HepG2 (cell line): Measurements from ENCODE around the gene ITK. TPM values are rescaled to one million over a fixed set of nuclear protein-coding genes. Genes with fewer than 3 reads are reported as not detected.
A peak's percentile ranks its signal among the peaks of the same experiment; 100 is the strongest.

ENCODE experiments used
- ATF1 ChIP-seq: IDR thresholded peaks from 2 replicates; pipeline ENCODE4 v1.6.1; 2016; ENCODE audit warnings: mild to moderate bottlenecking, control low read depth
- CEBPB ChIP-seq: IDR thresholded peaks from 2 replicates; pipeline ENCODE4 v1.6.1; 2011; ENCODE audit warnings: low read depth, low read length, improper control_type of control experiment, borderline replicate concordance
- DNMT3B ChIP-seq: conservative IDR thresholded peaks from 2 replicates; pipeline ENCODE4 v1.6.1; 2016; ENCODE audit warnings: missing biosample characterization, control low read depth
- JUND ChIP-seq: sonication (generic); formaldehyde crosslinking; IDR thresholded peaks from 2 replicates; pipeline ENCODE4 v1.8.0; 2022; ENCODE audit warnings: mild to moderate bottlenecking, missing genetic modification reagents
- KMT2B ChIP-seq: IDR thresholded peaks from 2 replicates; pipeline ENCODE4 v1.6.1; 2016; ENCODE audit warnings: missing genetic modification reagents, missing compliant biosample characterization
- MAF1 ChIP-seq: sonication (generic); formaldehyde crosslinking; IDR thresholded peaks from 2 replicates; pipeline ENCODE4 v1.5.0; 2020; ENCODE audit warnings: missing genetic modification reagents, borderline replicate concordance
- NPAS2 ChIP-seq: sonication (generic); formaldehyde crosslinking; IDR thresholded peaks from 2 replicates; pipeline ENCODE4 v1.8.0; 2022; ENCODE audit warnings: mild to moderate bottlenecking, missing genetic modification reagents, borderline replicate concordance
- RAD21 ChIP-seq: fragments of 450-650 bp; formaldehyde crosslinking; IDR thresholded peaks from 2 replicates; pipeline ENCODE4 v1.5.0; 2020; ENCODE audit warnings: mild to moderate bottlenecking
- RARG ChIP-seq: sonication (generic); formaldehyde crosslinking; IDR thresholded peaks from 2 replicates; pipeline ENCODE4 v1.4.0; 2020; ENCODE audit warnings: low read depth, mild to moderate bottlenecking, missing genetic modification reagents
- RBFOX2 ChIP-seq: fragments of 200-400 bp; formaldehyde crosslinking; IDR thresholded peaks from 2 replicates; pipeline ENCODE4 v1.6.1; 2017; ENCODE audit warnings: low read depth, mild to moderate bottlenecking, low read length
- REPIN1 ChIP-seq: sonication (generic); formaldehyde crosslinking; IDR thresholded peaks from 2 replicates; pipeline ENCODE4 v1.8.0; 2022; ENCODE audit warnings: missing genetic modification reagents, low read depth, mild to moderate bottlenecking, borderline replicate concordance
- SAP130 ChIP-seq: IDR thresholded peaks from 2 replicates; pipeline ENCODE4 v1.6.1; 2016; ENCODE audit warnings: low read depth
- SPEN ChIP-seq: sonication (generic); formaldehyde crosslinking; IDR thresholded peaks from 2 replicates; pipeline ENCODE4 v1.5.1; 2020; ENCODE audit warnings: low read depth, mild to moderate bottlenecking, missing genetic modification reagents
- SRSF4 ChIP-seq: fragments of 200-400 bp; formaldehyde crosslinking; IDR thresholded peaks from one replicate; pipeline ENCODE4 v1.6.1; 2018; ENCODE audit warnings: mild to moderate bottlenecking, low read depth, low read length, moderate library complexity; ENCODE audit not compliant: poor library complexity, severe bottlenecking
- TARDBP ChIP-seq: sonication (generic); formaldehyde crosslinking; IDR thresholded peaks from 2 replicates; pipeline ENCODE4 v1.8.0; 2022; ENCODE audit warnings: mild to moderate bottlenecking, missing genetic modification reagents
- TERF1 ChIP-seq: sonication (generic); formaldehyde crosslinking; IDR thresholded peaks from 2 replicates; pipeline ENCODE4 v1.8.0; 2022; ENCODE audit warnings: mild to moderate bottlenecking, missing genetic modification reagents, moderate library complexity
- ZFP62 ChIP-seq: sonication (generic); formaldehyde crosslinking; IDR thresholded peaks from 2 replicates; pipeline ENCODE4 v1.4.0; 2020; ENCODE audit warnings: missing genetic modification reagents
- ZNF333 ChIP-seq: sonication (generic); formaldehyde crosslinking; IDR thresholded peaks from 2 replicates; pipeline ENCODE4 v1.4.0; 2020; ENCODE audit warnings: mild to moderate bottlenecking, missing genetic modification reagents, borderline replicate concordance
- ZNF607 ChIP-seq: sonication (generic); formaldehyde crosslinking; IDR thresholded peaks from 2 replicates; pipeline ENCODE4 v1.5.1; 2020; ENCODE audit warnings: missing genetic modification reagents, mild to moderate bottlenecking, borderline replicate concordance
- ZNF777 ChIP-seq: sonication (generic); formaldehyde crosslinking; IDR thresholded peaks from 2 replicates; pipeline ENCODE4 v1.4.0; 2020; ENCODE audit warnings: missing genetic modification reagents
- ZSCAN31 ChIP-seq: sonication (generic); formaldehyde crosslinking; IDR thresholded peaks from 2 replicates; pipeline ENCODE4 v1.5.0; 2020; ENCODE audit warnings: low read depth, mild to moderate bottlenecking, missing genetic modification reagents
- polyA plus RNA-seq, 8 experiments: library from polyadenylated mRNA; depleted of rRNA in 3 of 8; stranded (reverse) in 7 of 8; unstranded in 1 of 8; fragments of >200 nt; fragmentation: Illumina TruSeq in 4 of 8; extraction: Trizol in 4 of 8; gene quantifications; 2 replicates each; pipeline versions ENCODE4 v1.2.1 to v1.2.3, GENCODE V29; 2011 to 2016; ENCODE audit warnings: low read depth in 4 of 8, missing spikeins in 1 of 8, mixed read lengths in 1 of 8; ENCODE audit not compliant: insufficient read depth in 1 of 8
- total RNA-seq, 5 experiments: library from RNA; depleted of rRNA; stranded (reverse); fragments of >200 nt; fragmentation: Illumina TruSeq; extraction: Trizol; gene quantifications; 2 replicates each; pipeline ENCODE4 v1.2.3, GENCODE V29; 2016; ENCODE audit warnings: low read depth in 1 of 5
- TF ChIP-seq, protein P1 (sequence below), 2 experiments: sonication (generic) in 1 of 2; formaldehyde crosslinking in 1 of 2; IDR thresholded peaks; 2 replicates each; pipeline versions ENCODE4 v1.4.0 to v1.6.1; 2016 to 2020; ENCODE audit warnings: borderline replicate concordance in 1 of 2, low read depth in 1 of 2, mild to moderate bottlenecking in 1 of 2, missing genetic modification reagents in 1 of 2

The ITK gene
- total and polyA plus RNA-seq, 2 of the 13 experiments (the other 11 are each of a cell fraction or from before 2014, with no cell fraction given), result 0.01 TPM; not detected in 1

DNA sequence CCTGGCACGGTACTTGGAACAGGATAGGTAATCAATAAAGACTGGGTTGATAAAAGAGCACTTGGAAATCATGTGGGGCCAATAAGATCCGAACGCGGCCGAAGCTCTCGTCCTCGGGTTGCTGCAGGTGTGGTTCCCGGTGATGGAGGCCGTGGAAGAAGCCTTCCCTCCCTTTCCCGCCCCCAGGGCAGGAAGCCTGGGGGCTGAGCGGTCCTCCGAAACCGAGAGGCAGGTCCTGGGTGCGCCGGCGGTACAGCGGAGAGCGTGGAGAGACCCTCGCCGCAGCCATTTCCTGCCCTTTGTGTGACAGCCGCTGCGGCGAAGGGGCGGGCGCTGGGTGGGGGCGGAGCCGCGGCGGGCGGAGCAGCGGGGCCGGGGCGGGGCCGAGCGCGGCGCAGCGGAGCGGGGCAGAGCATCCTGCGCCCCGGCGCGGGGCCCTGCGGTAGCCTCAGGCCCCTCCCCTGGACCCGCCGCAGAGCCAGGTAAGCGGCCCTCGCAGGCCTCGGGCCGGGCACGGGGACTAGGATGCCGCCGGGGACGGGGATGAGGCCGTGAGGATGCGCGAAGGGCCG lies 85.2 kb downstream of the ITK start, which contains the start of gene CYFIP2 (continued):
- TF ChIP-seq TERF1 (CRISPR knock-in tag), result no peak
- no peak for TF ChIP-seq KMT2B (CRISPR knock-in tag)
- no peak for TF ChIP-seq MAF1 (CRISPR knock-in tag)
- TF ChIP-seq RBFOX2, result no peak
- no peak for TF ChIP-seq ATF1 (CRISPR knock-in tag)
- 0 out of 2 replicates have a peak, but pooled peaks have one; percentile 24 for TF ChIP-seq ZNF333 (CRISPR knock-in tag)
- TF ChIP-seq DNMT3B (CRISPR knock-in tag), result no peak
- no peak for TF ChIP-seq SRSF4
- TF ChIP-seq, protein P1, sequence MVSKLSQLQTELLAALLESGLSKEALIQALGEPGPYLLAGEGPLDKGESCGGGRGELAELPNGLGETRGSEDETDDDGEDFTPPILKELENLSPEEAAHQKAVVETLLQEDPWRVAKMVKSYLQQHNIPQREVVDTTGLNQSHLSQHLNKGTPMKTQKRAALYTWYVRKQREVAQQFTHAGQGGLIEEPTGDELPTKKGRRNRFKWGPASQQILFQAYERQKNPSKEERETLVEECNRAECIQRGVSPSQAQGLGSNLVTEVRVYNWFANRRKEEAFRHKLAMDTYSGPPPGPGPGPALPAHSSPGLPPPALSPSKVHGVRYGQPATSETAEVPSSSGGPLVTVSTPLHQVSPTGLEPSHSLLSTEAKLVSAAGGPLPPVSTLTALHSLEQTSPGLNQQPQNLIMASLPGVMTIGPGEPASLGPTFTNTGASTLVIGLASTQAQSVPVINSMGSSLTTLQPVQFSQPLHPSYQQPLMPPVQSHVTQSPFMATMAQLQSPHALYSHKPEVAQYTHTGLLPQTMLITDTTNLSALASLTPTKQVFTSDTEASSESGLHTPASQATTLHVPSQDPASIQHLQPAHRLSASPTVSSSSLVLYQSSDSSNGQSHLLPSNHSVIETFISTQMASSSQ (IDR thresholded peaks at IDR 0.05; ENCODE audit: low read depth), result no peak
- TF ChIP-seq, protein P1 (CRISPR knock-in tag; IDR thresholded peaks at IDR 0.05; ENCODE audit: borderline replicate concordance), result no peak
- TF ChIP-seq ZNF607 (CRISPR knock-in tag), result 0 out of 2 replicates have a peak, but pooled peaks have one; percentile 49
- no peak for TF ChIP-seq ZFP62 (CRISPR knock-in tag)
- no peak for TF ChIP-seq CEBPB
- no peak for TF ChIP-seq RAD21
- no peak for TF ChIP-seq SPEN (CRISPR knock-in tag)
- no peak for TF ChIP-seq NPAS2 (CRISPR knock-in tag)
- TF ChIP-seq RARG, result no peak
- TF ChIP-seq REPIN1, result no peak
- TF ChIP-seq ZNF777 (CRISPR knock-in tag), result no peak
- peak; percentile 15; the same call in 1 of the 2 replicates for TF ChIP-seq SAP130 (CRISPR knock-in tag)
- TF ChIP-seq JUND (CRISPR knock-in tag), result no peak
- TF ChIP-seq ZSCAN31 (CRISPR knock-in tag), result peak; percentile 62; the same call in 1 of the 2 replicates
- TF ChIP-seq TARDBP (CRISPR knock-in tag), result no peak
